HEK293 (cell line): ENCODE data around the gene ZNF764.

Source experiments
- CTCF ChIA-PET: fragments of 350-600 bp; formaldehyde crosslinking; extraction: SDS; loops from one replicate; lab custom pipeline; 2021; ENCODE audit warnings: antibody characterized with exemption; lab: Yijun Ruan, JAX
- POLR2A ChIA-PET: fragments of 300-600 bp; formaldehyde crosslinking; extraction: SDS; loops from one replicate; lab custom pipeline; 2020; ENCODE audit warnings: antibody characterized with exemption, inconsistent platforms; lab: Yijun Ruan, JAX
- H3K27ac ChIP-seq: fragments of 200-500 bp; sonication (Bioruptor generic); 2 replicates; pipeline ENCODE4 v1.5.1; 2014; ENCODE audit warnings: low read depth, low read length, control low read depth, inconsistent platforms; ENCODE audit errors: extremely low read depth
- H3K36me3 ChIP-seq, 2 experiments: fragments of 200-500 bp in 1 of 2; sonication (Bioruptor generic) in 1 of 2; 1 replicate in 1 of 2; 2 replicates in 1 of 2; pipeline ENCODE4 v1.5.1; 2014 to 2017; ENCODE audit warnings: inconsistent platforms in 2 of 2, low read length in 2 of 2; ENCODE audit not compliant: control insufficient read depth in 2 of 2, insufficient read depth in 1 of 2
- H3K4me1 ChIP-seq: fragments of 200-500 bp; sonication (Bioruptor generic); 2 replicates; pipeline ENCODE4 v1.5.1; 2014; ENCODE audit warnings: mild to moderate bottlenecking, low read length, inconsistent platforms; ENCODE audit not compliant: control insufficient read depth, insufficient read depth
- H3K4me3 ChIP-seq: 2 replicates; pipeline ENCODE4 v1.5.1; 2011; ENCODE audit warnings: low read depth, mild to moderate bottlenecking, control low read depth, low read length, moderate library complexity
- H3K9me3 ChIP-seq: fragments of 200-500 bp; sonication (Bioruptor generic); 2 replicates; pipeline ENCODE4 v1.5.1; 2014; ENCODE audit warnings: low read depth, low read length, inconsistent platforms; ENCODE audit not compliant: control insufficient read depth, insufficient read depth
- GLI2 ChIP-seq: fragments of 450-650 bp; formaldehyde crosslinking; IDR thresholded peaks from 2 replicates; pipeline ENCODE4; 2017; ENCODE audit warnings: missing biosample characterization, missing genetic modification characterization, low read depth, borderline replicate concordance
- KLF1 ChIP-seq: fragments of 450-650 bp; formaldehyde crosslinking; IDR thresholded peaks from 2 replicates; pipeline ENCODE4 v1.5.1; 2016; ENCODE audit warnings: missing biosample characterization, missing genetic modification characterization
- KLF7 ChIP-seq: fragments of 450-650 bp; formaldehyde crosslinking; IDR thresholded peaks from 2 replicates; pipeline ENCODE4 v1.5.1; 2016; ENCODE audit warnings: missing biosample characterization, missing genetic modification characterization, borderline replicate concordance
- REPIN1 ChIP-seq: fragments of 450-650 bp; formaldehyde crosslinking; IDR thresholded peaks from 2 replicates; pipeline ENCODE4 v1.5.1; 2017; ENCODE audit warnings: missing biosample characterization, missing genetic modification characterization, low read depth
- ZBTB1 ChIP-seq: fragments of 450-650 bp; formaldehyde crosslinking; IDR thresholded peaks from 2 replicates; pipeline ENCODE4 v1.5.1; 2016; ENCODE audit warnings: missing biosample characterization, missing genetic modification characterization
- ZEB2 ChIP-seq: fragments of 450-650 bp; formaldehyde crosslinking; IDR thresholded peaks from 2 replicates; pipeline ENCODE4 v1.5.1; 2016; ENCODE audit warnings: missing biosample characterization, missing genetic modification characterization
- ZFP41 ChIP-seq: fragments of 450-650 bp; formaldehyde crosslinking; IDR thresholded peaks from 2 replicates; pipeline ENCODE4 v1.5.1; 2016; ENCODE audit warnings: missing biosample characterization, missing genetic modification characterization, borderline replicate concordance
- ZNF2 ChIP-seq: fragments of 450-650 bp; formaldehyde crosslinking; IDR thresholded peaks from 2 replicates; pipeline ENCODE4 v1.5.1; 2016; ENCODE audit warnings: missing biosample characterization, missing genetic modification characterization
- ZNF239 ChIP-seq: fragments of 450-650 bp; formaldehyde crosslinking; IDR thresholded peaks from 2 replicates; pipeline ENCODE4 v1.5.1; 2016; ENCODE audit warnings: missing biosample characterization, missing genetic modification characterization
- ZNF366 ChIP-seq: fragments of 450-650 bp; formaldehyde crosslinking; conservative IDR thresholded peaks from 2 replicates; pipeline ENCODE4 v1.5.1; 2016; ENCODE audit warnings: missing biosample characterization, missing genetic modification characterization
- ZNF37A ChIP-seq: fragments of 450-650 bp; IDR thresholded peaks from 2 replicates; pipeline ENCODE4 v1.5.1; 2018; ENCODE audit warnings: missing biosample characterization, missing genetic modification characterization
- ZNF391 ChIP-seq: fragments of 450-650 bp; formaldehyde crosslinking; IDR thresholded peaks from 2 replicates; pipeline ENCODE4 v1.5.1; 2016; ENCODE audit warnings: low read depth, missing biosample characterization, missing genetic modification characterization, borderline replicate concordance
- ZNF423 ChIP-seq: fragments of 450-650 bp; formaldehyde crosslinking; IDR thresholded peaks from 2 replicates; pipeline ENCODE4 v1.5.1; 2016; ENCODE audit warnings: missing biosample characterization, missing genetic modification characterization
- ZNF529 ChIP-seq: fragments of 450-650 bp; formaldehyde crosslinking; IDR thresholded peaks from 2 replicates; pipeline ENCODE4 v1.5.1; 2017; ENCODE audit warnings: missing genetic modification characterization, missing biosample characterization; ENCODE audit not compliant: insufficient replicate concordance
- ZNF560 ChIP-seq: fragments of 450-650 bp; formaldehyde crosslinking; IDR thresholded peaks from 2 replicates; pipeline ENCODE4 v1.5.1; 2017; ENCODE audit warnings: missing biosample characterization, missing genetic modification characterization, borderline replicate concordance
- ZNF629 ChIP-seq: fragments of 450-650 bp; formaldehyde crosslinking; IDR thresholded peaks from 2 replicates; pipeline ENCODE4 v1.5.1; 2017; ENCODE audit warnings: missing biosample characterization, missing genetic modification characterization
- ZNF660 ChIP-seq: fragments of 450-650 bp; IDR thresholded peaks from 2 replicates; pipeline ENCODE4 v1.5.1; 2018; ENCODE audit warnings: missing biosample characterization, mild to moderate bottlenecking, missing genetic modification characterization
- ZNF777 ChIP-seq: fragments of 450-650 bp; formaldehyde crosslinking; IDR thresholded peaks from 2 replicates; pipeline ENCODE4 v1.5.1; 2017; ENCODE audit warnings: missing biosample characterization, missing genetic modification characterization, borderline replicate concordance
- ZNF843 ChIP-seq: fragments of 450-650 bp; formaldehyde crosslinking; IDR thresholded peaks from 2 replicates; pipeline ENCODE4 v1.5.1; 2016; ENCODE audit warnings: missing biosample characterization, missing genetic modification characterization
- TF ChIP-seq, protein P1 (sequence below): sonication (generic); formaldehyde crosslinking; IDR thresholded peaks from 2 replicates; pipeline ENCODE4 v1.8.1; 2022; ENCODE audit warnings: mild to moderate bottlenecking, moderate library complexity, missing genetic modification reagents
- TF ChIP-seq, protein P2 (sequence below): fragments of 450-650 bp; formaldehyde crosslinking; IDR thresholded peaks from 2 replicates; pipeline ENCODE4 v1.5.1; 2016; ENCODE audit warnings: missing biosample characterization, missing genetic modification characterization
- TF ChIP-seq, protein P3 (sequence below): fragments of 450-650 bp; formaldehyde crosslinking; IDR thresholded peaks from 2 replicates; pipeline ENCODE4 v1.5.1; 2016; ENCODE audit warnings: missing biosample characterization, missing genetic modification characterization
- TF ChIP-seq, protein P4 (sequence below): fragments of 450-650 bp; formaldehyde crosslinking; IDR thresholded peaks from 2 replicates; pipeline ENCODE4 v1.5.1; 2016; ENCODE audit warnings: missing biosample characterization, missing genetic modification characterization
- TF ChIP-seq, protein P5 (sequence below): fragments of 450-650 bp; formaldehyde crosslinking; IDR thresholded peaks from 2 replicates; pipeline ENCODE4 v1.5.0; 2017; ENCODE audit warnings: missing biosample characterization, missing genetic modification characterization, borderline replicate concordance

ZNF764 gene

DNA sequence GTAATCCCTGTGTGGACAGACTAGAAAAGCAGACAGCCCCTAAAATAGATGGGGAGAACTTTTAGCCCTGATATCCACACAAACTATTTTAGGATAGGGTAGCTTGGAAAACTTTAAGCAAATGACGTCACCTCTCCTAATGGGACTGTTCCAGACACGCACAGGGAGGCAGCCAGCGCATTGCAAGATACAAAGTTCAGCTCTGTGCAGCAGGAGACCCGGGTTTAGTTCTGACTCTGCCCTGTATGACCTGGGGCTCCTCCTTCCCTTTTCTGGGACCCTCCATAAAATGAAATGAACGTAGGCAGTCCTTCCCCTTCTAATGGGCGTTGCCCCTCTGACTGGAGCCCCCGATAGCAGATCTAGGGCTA lies 45.8 kb upstream of the ZNF764 start (continued):
- TF ChIP-seq, protein P1, sequence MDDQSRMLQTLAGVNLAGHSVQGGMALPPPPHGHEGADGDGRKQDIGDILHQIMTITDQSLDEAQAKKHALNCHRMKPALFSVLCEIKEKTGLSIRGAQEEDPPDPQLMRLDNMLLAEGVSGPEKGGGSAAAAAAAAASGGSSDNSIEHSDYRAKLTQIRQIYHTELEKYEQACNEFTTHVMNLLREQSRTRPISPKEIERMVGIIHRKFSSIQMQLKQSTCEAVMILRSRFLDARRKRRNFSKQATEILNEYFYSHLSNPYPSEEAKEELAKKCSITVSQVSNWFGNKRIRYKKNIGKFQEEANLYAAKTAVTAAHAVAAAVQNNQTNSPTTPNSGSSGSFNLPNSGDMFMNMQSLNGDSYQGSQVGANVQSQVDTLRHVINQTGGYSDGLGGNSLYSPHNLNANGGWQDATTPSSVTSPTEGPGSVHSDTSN (CRISPR knock-in tag): no peak
- no peak for TF ChIP-seq ZNF560 (tag by site-specific recombination)
- TF ChIP-seq ZNF529 (tag by site-specific recombination): no peak
- TF ChIP-seq, protein P2, sequence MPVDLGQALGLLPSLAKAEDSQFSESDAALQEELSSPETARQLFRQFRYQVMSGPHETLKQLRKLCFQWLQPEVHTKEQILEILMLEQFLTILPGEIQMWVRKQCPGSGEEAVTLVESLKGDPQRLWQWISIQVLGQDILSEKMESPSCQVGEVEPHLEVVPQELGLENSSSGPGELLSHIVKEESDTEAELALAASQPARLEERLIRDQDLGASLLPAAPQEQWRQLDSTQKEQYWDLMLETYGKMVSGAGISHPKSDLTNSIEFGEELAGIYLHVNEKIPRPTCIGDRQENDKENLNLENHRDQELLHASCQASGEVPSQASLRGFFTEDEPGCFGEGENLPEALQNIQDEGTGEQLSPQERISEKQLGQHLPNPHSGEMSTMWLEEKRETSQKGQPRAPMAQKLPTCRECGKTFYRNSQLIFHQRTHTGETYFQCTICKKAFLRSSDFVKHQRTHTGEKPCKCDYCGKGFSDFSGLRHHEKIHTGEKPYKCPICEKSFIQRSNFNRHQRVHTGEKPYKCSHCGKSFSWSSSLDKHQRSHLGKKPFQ (tag by site-specific recombination): no peak
- TF ChIP-seq KLF7 (tag by site-specific recombination): no peak
- TF ChIP-seq, all 188 proteins: peak for 0

DNA sequence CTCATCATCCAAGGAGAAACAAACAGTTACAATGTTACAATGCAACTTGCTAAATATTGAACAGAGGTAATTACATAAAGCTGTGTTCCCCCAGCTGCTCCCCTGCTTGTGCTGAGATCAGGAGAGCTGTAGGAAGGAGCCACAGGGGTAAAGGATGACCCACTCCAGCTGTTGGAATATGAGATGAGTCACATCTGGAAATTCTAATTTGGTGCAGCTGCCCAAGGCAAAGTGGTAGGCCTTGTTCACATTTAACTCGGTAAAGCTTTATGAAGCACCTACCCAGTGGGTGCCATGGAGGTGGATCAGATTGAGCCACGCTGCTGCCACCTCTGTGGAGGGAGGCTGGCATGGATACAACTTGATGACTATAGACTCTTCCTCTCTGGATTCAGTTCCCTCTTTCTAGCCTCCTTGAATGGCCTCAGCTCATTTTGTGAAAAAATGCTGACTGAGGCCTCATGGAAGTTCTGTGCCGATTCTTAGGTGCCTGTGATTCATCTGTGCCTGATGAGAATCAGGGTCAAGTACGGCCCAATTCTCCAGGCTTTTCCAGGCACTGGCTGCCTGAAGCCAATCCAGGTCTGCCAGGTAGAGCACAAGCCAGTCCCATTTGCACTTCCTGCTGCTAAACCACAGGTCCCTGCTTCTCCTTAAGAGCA lies 44.6 kb upstream of the ZNF764 start:
- Histone ChIP-seq H3K27ac (no peak overlapping the region), H3K9me3 (no peaks in the 10 kb centered on the region), H3K4me1 (no peaks in the 10 kb centered on the region), H3K4me3 (no peak overlapping the region), H3K36me3 (peaks cover 30 to 59% of the 10 kb centered on the region in 2 experiments)
- CTCF ChIA-PET: interaction anchor here (0.5 to 2.7 kb wide), 9 partner anchors 13 to 193 kb away, joined by 3 to 15 read pairs (median 6); partner anchors contain the start of gene DCTPP1
- TF ChIP-seq, protein P3, sequence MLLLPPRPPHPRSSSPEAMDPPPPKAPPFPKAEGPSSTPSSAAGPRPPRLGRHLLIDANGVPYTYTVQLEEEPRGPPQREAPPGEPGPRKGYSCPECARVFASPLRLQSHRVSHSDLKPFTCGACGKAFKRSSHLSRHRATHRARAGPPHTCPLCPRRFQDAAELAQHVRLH (tag by site-specific recombination): no peak
- TF ChIP-seq ZNF239 (tag by site-specific recombination) (no peak), GLI2 (tag by site-specific recombination) (no peak), ZNF423 (tag by site-specific recombination) (no peak), ZNF660 (no peak)
- POLR2A ChIA-PET: interaction anchor here (0.6 to 2.1 kb wide), 8 partner anchors 8 to 537 kb away, joined by 3 to 7 read pairs (median 4); partner anchors contain the start of genes ALDOA, ZNF688 and ZNF689

DNA sequence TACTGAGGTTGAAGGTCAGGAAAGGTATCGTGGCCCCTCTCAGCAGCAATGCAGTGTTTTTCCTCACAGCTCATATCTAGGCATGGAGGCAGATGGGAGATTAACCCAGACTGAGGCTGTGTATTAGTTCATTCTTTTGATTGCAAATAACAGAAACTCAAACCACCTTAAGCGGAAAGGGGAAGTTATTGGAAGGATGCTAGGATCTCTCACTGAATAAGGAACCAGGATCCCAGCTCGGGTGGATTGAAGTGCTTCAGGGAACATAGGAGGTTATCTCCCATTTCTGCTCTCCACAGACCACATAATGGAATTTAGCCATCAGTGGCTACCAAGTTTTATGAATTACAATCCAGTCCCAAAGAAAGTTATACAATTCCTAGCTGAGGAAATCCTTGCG lies 43.8 kb upstream of the ZNF764 start:
- H3K27ac ChIP-seq: no peak overlapping the region
- CTCF ChIA-PET: interaction anchor here (0.5 to 2.7 kb wide), 8 partner anchors 14 to 192 kb away, joined by 3 to 15 read pairs (median 6); partner anchors contain the start of gene DCTPP1
- POLR2A ChIA-PET: interaction anchor here (1.1 to 2.1 kb wide), 5 partner anchors 7 to 173 kb away, joined by 3 to 7 read pairs (median 5); partner anchors contain the start of genes ZNF688 and ZNF689
- peaks cover 22 to 52% of the 10 kb centered on the region in 2 experiments for H3K36me3 ChIP-seq
- H3K4me3 ChIP-seq: no peak overlapping the region
- H3K4me1 ChIP-seq: no peaks in the 10 kb centered on the region
- no peaks in the 10 kb centered on the region for H3K9me3 ChIP-seq
- TF ChIP-seq ZEB2: no peak
- TF ChIP-seq ZNF629 (tag by site-specific recombination): no peak
- no peak for TF ChIP-seq KLF1
- TF ChIP-seq ZNF2 (tag by site-specific recombination): no peak
- no peak for TF ChIP-seq ZNF777 (tag by site-specific recombination)
- TF ChIP-seq REPIN1 (tag by site-specific recombination): no peak
- no peak for TF ChIP-seq ZNF843 (tag by site-specific recombination)
- no peak for TF ChIP-seq ZNF391
- TF ChIP-seq ZNF366 (tag by site-specific recombination): no peak
- no peak for TF ChIP-seq ZNF37A (tag by site-specific recombination)
- TF ChIP-seq, protein P4, sequence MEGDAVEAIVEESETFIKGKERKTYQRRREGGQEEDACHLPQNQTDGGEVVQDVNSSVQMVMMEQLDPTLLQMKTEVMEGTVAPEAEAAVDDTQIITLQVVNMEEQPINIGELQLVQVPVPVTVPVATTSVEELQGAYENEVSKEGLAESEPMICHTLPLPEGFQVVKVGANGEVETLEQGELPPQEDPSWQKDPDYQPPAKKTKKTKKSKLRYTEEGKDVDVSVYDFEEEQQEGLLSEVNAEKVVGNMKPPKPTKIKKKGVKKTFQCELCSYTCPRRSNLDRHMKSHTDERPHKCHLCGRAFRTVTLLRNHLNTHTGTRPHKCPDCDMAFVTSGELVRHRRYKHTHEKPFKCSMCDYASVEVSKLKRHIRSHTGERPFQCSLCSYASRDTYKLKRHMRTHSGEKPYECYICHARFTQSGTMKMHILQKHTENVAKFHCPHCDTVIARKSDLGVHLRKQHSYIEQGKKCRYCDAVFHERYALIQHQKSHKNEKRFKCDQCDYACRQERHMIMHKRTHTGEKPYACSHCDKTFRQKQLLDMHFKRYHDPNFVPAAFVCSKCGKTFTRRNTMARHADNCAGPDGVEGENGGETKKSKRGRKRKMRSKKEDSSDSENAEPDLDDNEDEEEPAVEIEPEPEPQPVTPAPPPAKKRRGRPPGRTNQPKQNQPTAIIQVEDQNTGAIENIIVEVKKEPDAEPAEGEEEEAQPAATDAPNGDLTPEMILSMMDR (tag by site-specific recombination): no peak
- TF ChIP-seq, protein P5, sequence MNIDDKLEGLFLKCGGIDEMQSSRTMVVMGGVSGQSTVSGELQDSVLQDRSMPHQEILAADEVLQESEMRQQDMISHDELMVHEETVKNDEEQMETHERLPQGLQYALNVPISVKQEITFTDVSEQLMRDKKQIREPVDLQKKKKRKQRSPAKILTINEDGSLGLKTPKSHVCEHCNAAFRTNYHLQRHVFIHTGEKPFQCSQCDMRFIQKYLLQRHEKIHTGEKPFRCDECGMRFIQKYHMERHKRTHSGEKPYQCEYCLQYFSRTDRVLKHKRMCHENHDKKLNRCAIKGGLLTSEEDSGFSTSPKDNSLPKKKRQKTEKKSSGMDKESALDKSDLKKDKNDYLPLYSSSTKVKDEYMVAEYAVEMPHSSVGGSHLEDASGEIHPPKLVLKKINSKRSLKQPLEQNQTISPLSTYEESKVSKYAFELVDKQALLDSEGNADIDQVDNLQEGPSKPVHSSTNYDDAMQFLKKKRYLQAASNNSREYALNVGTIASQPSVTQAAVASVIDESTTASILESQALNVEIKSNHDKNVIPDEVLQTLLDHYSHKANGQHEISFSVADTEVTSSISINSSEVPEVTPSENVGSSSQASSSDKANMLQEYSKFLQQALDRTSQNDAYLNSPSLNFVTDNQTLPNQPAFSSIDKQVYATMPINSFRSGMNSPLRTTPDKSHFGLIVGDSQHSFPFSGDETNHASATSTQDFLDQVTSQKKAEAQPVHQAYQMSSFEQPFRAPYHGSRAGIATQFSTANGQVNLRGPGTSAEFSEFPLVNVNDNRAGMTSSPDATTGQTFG (tag by site-specific recombination): no peak
- TF ChIP-seq ZBTB1 (tag by site-specific recombination): no peak
- TF ChIP-seq ZFP41 (tag by site-specific recombination): no peak
